ENCODE data around the gene SLPI.

The SLPI gene, protein sequence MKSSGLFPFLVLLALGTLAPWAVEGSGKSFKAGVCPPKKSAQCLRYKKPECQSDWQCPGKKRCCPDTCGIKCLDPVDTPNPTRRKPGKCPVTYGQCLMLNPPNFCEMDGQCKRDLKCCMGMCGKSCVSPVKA

DNA sequence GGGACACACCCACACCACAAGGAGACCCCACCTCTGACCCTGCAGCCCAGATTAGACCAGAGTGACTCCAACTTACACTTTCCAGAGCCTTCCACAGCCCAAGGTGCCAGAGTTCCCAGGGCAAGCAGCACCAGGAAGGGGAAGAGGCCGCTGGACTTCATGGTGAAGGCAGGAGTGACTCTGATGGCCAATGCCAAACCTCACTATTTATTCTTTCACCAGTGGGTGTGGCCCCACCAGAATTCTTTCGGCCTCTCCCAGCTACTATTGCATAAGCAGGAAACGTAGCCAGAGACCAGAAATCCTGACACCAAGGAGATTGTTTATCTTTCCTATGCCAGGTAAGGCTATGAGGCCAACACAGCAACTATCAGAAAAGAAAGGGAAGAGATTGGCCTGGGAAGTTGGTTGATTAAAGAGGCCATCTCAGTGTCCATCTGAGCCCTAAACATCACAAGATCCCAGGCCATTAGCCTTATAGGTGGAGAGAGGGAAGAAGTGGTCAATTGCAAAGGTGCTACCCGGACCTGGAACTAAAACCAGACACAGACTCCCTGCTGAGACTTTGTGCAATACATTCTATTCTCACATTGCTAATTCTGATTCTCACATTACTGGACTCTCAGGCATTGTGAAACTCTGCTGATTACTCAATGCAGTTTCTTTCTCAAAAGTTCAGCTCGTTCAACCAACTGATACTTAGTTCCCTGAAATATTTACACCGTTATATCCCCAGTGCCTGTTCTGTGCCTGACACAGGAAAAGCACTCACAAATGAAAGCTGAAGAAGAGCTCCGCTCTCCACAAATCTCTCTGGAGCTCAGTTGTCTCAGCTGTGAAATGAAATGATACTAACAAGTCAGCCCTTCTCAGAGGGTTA lies at the start of gene SLPI:
TSS of gene SLPI (minus strand) at position 182 of the 880 bp plus-strand sequence. CDS start at position 161, 21 bp downstream.
- peak in 1 of 2 donors; percentile 17 for DNase-seq

DNA sequence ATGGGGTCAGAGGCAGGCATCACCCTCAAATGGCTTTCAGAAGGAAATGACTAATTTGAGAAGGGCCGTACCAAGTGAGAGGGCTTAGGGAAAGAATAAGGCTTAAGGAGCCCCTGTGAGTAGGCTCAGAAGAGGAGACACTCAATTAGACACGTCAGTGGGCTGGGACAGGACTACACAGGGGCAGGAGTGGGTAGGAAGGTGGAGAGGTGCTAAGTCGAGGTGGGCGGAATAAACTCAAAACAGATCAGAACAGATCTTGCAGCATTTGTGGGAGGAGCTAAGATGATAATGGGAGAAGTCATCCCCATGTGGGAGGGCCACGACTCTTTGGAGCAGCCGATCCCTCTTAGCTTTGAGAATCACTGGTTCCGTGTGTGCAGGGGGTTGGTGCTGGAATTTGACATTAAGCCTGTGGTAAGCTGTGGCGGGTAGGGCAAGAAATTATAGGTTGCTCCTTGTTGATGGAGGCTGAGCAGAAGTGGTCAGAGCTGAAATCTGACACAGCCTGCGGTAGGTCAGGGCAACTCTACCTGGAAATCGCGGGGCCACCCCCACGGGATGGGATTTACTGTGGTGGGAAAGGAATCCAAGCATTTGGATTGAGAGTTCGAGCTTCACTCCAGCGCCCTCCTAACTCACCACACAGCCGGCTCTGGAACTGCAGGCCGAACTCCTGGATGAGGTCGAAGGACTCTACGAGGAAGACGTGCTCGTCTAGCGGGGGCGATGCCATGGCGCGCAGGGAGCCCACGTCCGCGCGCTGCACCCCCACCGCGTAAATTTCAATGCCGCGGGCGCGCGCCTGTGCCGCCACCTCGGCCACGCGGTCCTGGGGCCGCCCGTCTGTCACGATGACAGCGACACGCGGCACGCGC lies 49.5 kb upstream of the SLPI start:
- no peak for DNase-seq

GRCh38 chr20:45301824-45302271 lies 47.5 kb upstream of the SLPI start:
- DNase-seq = no peak

DNA sequence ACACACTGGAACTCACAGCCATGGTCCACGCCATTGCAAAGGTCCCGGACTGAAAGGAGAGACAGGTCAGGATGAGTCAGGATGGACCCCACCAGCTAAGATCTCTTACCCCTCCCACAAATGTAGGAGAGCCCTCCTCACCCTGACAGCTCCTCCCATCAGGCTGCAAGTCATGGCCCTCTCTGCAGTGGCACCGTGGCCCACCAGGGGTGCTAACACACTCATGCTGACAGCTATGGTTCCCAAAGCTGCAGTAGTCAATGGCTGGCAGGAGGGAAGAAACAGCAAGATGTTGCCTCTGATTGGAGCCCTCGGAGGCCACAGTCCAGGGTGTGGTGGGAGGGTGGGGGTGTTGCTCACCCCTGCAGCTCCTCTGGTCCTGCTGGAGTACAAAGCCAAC lies 46.6 kb upstream of the SLPI start:
- no peak for DNase-seq

GRCh38 chr20:45299786-45300185 lies 45.4 kb upstream of the SLPI start:
- no peak for DNase-seq

DNA sequence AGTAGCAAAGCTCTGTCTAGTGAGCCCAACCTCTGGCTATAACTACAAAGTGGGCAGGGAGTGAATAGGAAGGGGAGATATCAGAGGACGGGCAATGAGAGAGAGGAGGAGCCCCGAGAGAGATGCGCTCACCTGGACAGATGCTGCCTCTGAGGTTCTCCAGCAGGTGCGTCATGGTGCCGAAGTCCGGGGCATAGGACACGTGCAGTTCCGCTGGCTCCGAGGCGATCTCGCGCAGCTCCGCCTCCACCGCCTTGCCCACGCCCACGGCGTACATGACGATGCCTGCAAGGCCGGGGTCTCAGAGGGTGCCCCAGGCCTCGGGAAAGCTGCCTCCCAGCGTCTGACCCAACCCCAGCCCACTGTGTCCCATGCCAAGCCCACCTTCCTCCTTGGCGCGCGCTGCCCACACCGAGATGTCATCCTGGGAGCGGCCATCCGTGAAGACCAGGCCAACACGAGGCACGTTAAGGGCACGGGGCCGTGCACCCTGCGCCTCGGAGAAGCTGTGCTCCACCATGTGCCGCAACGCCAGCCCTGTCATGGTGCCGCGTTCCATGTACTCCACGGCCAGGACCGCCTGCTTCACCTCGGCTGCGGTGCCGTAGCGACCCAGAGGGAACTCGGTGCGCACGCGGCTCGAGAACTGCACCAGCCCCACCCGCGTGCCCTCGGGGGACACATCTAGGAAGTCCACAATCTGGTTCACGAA lies 43.6 kb upstream of the SLPI start:
- DNase-seq = no peak

DNA sequence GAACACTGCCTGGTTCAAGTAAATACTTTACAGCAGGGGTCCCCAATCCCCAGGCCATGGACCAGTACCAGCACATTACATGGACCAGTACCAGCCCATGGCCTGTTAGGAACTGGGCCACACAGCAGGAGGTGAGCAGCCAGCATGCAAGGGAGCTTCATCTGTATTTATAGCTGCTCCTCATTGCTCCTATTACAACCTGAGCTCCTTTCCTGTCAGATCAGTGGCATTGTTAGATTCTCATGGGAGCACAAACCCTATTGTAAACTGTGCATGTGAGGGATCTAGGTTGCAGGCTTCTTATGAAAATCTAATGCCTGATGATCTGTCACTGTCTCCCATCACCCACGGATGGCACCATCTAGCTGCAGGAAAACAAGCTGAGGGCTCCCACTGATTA lies 40.3 kb upstream of the SLPI start:
- no peak for DNase-seq

GRCh38 chr20:45294003-45294368 lies 39.6 kb upstream of the SLPI start:
- no peak for DNase-seq

DNA sequence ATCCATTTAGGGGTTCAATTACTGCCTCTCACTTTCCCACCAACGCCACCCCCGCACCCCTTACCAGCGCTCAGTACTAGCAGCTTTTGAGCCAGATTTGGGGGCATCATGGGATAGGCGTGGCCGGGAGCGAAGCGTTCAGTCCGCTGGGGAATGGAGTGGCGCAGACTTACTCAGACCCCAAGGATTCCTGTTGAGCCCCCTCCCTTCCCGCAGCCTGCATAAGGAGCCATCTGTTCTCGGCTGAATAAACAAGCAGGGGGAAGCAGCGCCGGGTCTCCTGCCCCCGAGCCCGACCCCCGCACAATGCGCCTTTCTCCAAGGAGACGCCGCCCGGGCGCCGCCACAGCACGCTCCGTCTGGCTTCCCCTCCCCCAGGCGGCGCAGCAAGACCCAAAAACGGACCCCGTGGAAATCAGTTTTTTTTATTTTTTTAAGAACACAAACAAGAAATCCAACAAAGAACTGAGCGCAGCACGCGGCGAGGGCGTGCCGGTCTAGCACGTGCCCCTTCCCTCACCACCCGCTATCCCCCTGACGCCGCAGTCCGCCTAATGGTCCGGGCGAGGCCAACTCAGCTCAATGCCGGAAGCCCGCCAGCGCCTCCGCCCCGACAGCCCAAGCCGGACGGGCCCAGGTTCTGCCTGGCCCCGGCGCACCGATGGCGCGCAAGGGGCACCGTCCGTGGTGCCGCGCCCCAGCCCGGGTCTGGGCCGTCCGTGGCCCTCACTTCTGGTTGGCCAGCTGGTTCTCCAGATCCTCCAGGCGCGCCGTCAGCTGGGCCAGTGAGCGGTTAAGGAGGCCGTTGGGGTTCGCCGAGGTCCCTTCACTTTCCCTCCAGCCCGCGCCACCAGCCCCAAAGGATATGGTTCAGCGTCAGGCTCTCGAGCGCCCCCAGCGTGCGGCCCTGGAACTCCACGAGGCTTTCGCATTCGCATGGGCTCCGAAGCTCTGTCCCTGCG lies 39.0 kb upstream of the SLPI start:
- DNase-seq = peak; percentile 51 to 81

GRCh38 chr20:45292343-45292742 lies 38.0 kb upstream of the SLPI start:
- no peak for DNase-seq

GRCh38 chr20:45291526-45291925 lies 37.2 kb upstream of the SLPI start:
- DNase-seq = no peak

DNA sequence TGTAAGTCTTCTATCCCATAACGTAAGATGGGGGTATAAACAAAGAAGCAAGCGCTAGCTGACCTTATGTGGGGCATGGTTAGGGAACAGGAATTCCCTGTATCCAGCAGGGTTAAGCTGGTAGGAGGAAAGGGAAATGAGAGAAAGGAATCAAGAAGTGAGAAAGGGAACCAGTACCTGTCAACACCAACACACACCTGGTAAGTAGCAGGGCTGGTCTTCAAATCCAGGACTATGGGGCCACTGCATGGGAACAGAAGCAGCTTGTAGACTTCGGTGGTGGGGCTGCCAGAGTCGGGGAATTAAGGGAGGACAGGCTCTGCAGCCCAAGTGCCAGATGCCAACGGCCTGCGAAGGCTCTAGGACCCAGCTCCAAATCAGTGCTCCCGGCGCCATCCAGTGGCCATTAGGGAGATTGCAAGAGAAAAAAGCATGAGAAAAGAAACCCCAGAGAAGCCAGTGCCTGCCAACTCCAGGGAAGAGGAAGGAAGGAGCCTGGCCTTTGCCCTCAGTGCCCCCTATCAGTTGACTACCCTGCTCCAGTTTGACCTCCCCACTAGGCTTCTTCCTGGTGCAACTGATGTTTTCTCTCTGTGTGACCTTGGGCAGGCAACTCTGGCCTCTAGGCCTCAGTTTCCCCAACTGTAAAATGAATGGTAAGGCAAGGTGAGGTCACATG lies 36.5 kb upstream of the SLPI start:
- DNase-seq = peak; percentile 39 to 52

- no peak for DNase-seq
These were observed 35.7 kb upstream of the SLPI start for GRCh38 chr20:45289942-45290676.

GRCh38 chr20:45288860-45289259 lies 34.5 kb upstream of the SLPI start:
- no peak for DNase-seq

DNA sequence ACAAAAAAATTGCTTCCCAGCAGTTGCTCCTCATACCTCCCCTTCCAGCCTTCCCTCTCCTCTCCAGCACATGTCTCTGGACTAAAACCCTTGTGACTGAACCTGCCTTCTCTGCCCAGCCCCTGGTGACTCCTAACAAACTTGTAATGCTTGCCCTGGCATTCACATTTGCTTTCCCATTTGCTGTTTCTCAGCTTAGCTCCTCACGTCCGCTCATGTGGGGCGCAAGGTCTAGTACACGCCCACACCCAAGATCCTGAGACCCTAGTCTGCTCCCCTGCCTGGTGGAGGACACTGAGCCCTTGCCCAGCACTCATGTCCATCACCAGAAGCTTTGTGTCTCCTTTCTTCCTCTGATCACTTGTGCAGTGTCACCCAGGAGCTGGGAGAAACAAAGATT lies 34.0 kb upstream of the SLPI start:
- no peak for DNase-seq

GRCh38 chr20:45283551-45284057 lies 29.2 kb upstream of the SLPI start:
- no peak for DNase-seq

GRCh38 chr20:45282700-45283550 lies 28.6 kb upstream of the SLPI start:
- DNase-seq = no peak

DNA sequence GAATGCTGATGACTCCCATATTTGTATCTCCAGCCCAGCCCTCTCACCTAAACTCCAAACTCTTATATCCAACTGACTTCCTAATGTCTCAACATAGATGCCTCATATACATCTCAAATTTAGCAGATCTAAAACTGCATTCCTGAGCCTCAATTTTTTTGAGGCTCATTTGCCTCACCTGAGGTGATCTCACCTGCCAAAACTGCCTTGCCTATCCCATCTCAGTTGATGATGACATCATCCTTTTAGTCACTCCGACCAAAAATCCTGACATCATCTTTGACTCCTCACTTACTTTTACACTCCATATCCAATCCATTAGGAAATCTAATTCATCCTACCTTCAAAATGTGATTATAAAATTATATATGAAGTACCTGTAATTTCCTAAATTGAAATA lies 25.6 kb upstream of the SLPI start:
- DNase-seq = no peak

DNA sequence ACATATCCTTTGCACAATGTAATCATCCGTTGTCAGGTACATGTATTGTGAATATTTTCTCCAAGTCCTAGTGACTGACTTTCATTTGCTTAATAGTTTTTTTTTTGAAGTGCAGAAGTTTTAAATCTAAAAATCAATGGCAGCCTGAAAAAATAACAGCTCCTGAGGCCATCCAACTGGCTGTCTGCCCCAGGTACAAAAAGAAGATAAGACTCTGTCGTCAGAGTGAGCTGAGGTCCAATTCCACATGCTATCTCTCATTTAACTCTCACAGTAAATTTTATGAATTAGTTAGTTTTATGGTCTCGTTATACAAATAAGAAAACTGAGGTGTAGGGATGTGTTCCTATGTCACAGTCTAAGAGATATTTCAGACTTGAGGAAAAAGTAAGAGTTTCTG lies 21.0 kb upstream of the SLPI start:
- no peak for DNase-seq
